Right lobe of liver (tissue), 6 donors: ENCODE results near the gene ACVR1. TPM values are rescaled to one million over a fixed set of nuclear protein-coding genes. Genes with fewer than 3 reads are reported as not detected.

Source experiments
- ATAC-seq, 4 donors: fragments of 200-7000 bp; cut with Tn5 transposase; one replicate each; pipeline ENCODE4 v1.9.1; 2020; ENCODE audit warnings: mild to moderate bottlenecking in 4 of 4, moderate library complexity in 4 of 4
- DNase-seq, 3 donors: peaks; one replicate each; pipeline ENCODE4 v3.0.0-alpha.2; 2020
- H3K27ac ChIP-seq, 3 donors: fragments of 200-600 bp; one replicate each; pipeline ENCODE4 v1.8.0; 2022
- H3K27me3 ChIP-seq, 2 donors: fragments of 200-600 bp; one replicate each; pipeline ENCODE4 v1.8.0; 2022
- H3K36me3 ChIP-seq, 4 donors: fragments of 200-600 bp; sonication (generic) in 1 of 4; one replicate each; pipeline versions ENCODE4 v1.5.1 to v1.8.0; 2017 to 2022; ENCODE audit warnings: control low read depth in 1 of 4
- H3K4me1 ChIP-seq, 4 donors: fragments of 200-600 bp; sonication (generic) in 1 of 4; one replicate each; pipeline versions ENCODE4 v1.5.1 to v1.8.0; 2017 to 2022; ENCODE audit warnings: control low read depth in 1 of 4
- H3K4me3 ChIP-seq, 3 donors: fragments of 200-600 bp; one replicate each; pipeline ENCODE4 v1.8.0; 2022
- H3K9me3 ChIP-seq, 4 donors: fragments of 200-600 bp; sonication (generic) in 1 of 4; one replicate each; pipeline versions ENCODE4 v1.5.1 to v1.8.0; 2017 to 2022; ENCODE audit warnings: control low read depth in 1 of 4
- CTCF ChIP-seq, 4 donors: fragments of 200-600 bp in 3 of 4; fragments of 450-650 bp in 1 of 4; IDR thresholded peaks; one replicate each; pipeline versions ENCODE4 v1.5.1 to v1.8.0; 2016 to 2022; ENCODE audit warnings: antibody characterized with exemption in 4 of 4, mild to moderate bottlenecking in 2 of 4
- POLR2A ChIP-seq: fragments of 450-650 bp; IDR thresholded peaks from one replicate; pipeline ENCODE4 v1.6.1; 2017; ENCODE audit warnings: antibody characterized with exemption, mild to moderate bottlenecking
- WGBS: methylation state at CpG from one replicate; pipeline ENCODE4 v1.1.6; 2018; ENCODE audit warnings: low coverage, low lambda C conversion rate; ENCODE audit not compliant: insufficient coverage; ENCODE audit errors: missing lambda C conversion rate; 5-methylcytosine and 5-hydroxymethylcytosine counted together
- intact Hi-C, 2 donors: fragments of 100-400 bp; cut with DNase I; formaldehyde crosslinking; loops; one replicate each; pipeline versions ENCODE4 v1.11.2 to v1.14.1; 2022
- total RNA-seq, 6 experiments: library from RNA; depleted of rRNA in 2 of 6; stranded (reverse); fragments of >200 nt in 2 of 6; fragmentation: NEBNext Ultra II Directional in 3 of 6; extraction: Animal tissue kit (Norgen Biotek cat#: 25700) in 3 of 6; gene quantifications; one replicate each; pipeline versions ENCODE4 v1.1.0 to v1.2.4, GENCODE V29; 2016 to 2023
- donor health status: DM: no; HTN: yes; CAD: no.
- donor health status: DM: no; HTN: no; CAD: no.
- donor health status: DM: no; HTN: no; CAD: no.
- donor health status: DM: no; HTN: yes; CAD: no.
- donor health status: DM: no; HTN: yes; CAD: no.

ACVR1 gene
- total RNA-seq, 6 experiments from 2014 or later = 10.9 to 25.1 (median 14.6) TPM

DNA sequence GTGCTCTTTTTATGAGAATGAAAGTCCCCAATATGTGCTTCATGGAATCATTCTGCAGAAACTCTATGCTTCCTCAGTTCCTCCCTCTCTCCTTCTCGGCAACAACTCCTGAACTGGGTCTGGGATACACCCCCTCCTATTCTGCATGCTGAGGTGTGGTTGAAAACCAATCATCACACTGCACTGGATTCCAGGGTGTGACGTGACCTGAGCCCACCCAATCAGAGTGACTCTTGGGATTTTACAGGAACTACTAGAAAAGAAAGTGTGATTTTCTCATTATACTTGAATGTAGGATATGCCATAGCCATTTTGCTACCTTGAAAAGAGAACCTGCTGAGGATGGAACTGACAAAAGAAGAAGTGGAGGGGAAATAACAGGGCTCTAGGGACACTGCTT lies 36.3 kb downstream of the ACVR1 start:
- intact Hi-C loops = no loop called here
- WGBS = 73% methylated on average over 2 of the region's 2 CpGs
- no peaks in the 10 kb centered on the region for H3K36me3 ChIP-seq
- TF ChIP-seq CTCF (IDR thresholded peaks at IDR 0.05) (no peak), POLR2A (no peak)
- no peaks in the 10 kb centered on the region for H3K9me3 ChIP-seq
- no peaks in the 10 kb centered on the region for H3K27me3 ChIP-seq
- H3K4me3 ChIP-seq = no peak overlapping the region
- H3K27ac ChIP-seq = peak overlapping the region in 1 of 3 donors; percentile 86
- ATAC-seq (no peak), DNase-seq (no peak)
- peaks cover 0 to 83% (median 41%) of the 10 kb centered on the region in 4 donors for H3K4me1 ChIP-seq

DNA sequence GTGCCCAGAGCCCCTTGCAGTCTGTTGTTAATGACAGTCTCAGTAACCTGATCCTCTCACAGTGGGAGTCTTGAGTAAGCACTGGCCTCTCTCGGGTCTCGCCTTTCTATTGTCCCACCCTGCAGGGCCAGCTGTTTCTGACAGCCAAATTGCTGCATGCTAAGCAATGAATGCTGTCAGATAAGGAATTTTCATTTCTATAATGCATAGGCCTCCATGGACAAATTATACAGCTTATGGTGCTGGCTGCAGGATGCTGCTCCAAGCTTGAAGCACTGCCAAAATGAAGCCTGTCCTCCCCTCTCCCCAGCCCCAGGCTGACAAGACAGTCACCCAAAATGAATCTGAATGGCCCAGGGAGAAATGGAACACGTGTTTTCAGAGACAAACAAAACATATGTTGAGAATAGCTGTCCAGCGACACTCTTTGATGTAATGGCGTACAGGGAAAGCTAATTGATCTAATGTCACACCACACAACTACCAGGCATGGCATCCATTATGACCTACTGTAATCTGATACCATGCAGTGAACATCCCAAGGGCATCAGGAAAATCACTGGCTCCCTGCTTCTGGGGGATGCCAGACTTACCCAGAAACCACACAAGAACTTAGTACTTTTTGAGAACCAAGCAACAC lies 36.8 kb downstream of the ACVR1 start:
- intact Hi-C loops = no loop called here
- DNase-seq (no peak), ATAC-seq (no peak)
- Histone ChIP-seq H3K9me3 (no peaks in the 10 kb centered on the region), H3K27me3 (no peaks in the 10 kb centered on the region), H3K27ac (peak overlapping the region in 2 of 3 donors; percentile 10 to 86), H3K4me1 (peaks cover 0 to 80% (median 44%) of the 10 kb centered on the region in 4 donors), H3K36me3 (no peaks in the 10 kb centered on the region), H3K4me3 (no peak overlapping the region)
- 72% methylated on average over 5 of the region's 5 CpGs for WGBS
- no peak for TF ChIP-seq POLR2A
- TF ChIP-seq CTCF (IDR thresholded peaks at IDR 0.05) = no peak

DNA sequence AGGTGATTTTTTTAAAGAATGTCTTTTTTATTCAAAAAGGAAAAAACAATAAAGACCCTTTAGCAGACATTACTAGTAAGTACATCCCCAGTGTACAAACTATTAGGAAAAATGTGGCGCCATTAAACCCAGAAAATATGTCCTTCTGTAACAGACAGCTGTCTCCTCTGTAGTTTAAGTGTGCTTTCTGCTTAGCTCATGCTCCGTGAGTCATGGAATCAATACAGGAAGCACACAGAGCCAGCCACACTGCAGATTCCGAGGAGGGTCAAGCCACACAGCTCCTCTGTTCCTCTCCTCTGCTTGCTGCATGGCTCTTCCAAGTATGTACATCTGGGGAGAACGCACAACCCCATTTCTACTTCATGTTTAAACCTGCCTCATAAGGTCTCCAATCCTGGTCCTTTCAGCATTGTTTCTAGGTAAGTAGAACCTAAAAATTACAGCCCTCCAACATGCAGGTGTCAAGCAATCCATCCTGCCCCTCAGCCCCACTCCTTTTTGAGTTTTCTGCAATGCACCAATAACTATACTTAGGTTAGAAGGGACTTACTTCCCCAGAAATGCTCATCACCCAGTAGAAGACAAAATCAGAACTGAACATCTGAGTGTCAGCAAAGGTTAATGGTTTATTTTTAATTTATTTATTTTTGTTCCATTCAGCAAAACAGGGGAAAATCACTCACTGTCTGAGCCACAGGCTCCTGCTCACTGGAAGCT lies 37.5 kb downstream of the ACVR1 start:
- Histone ChIP-seq H3K9me3 (no peaks in the 10 kb centered on the region), H3K4me1 (peaks cover 0 to 80% (median 45%) of the 10 kb centered on the region in 4 donors), H3K4me3 (peak overlapping the region; percentile 6 to 30 (median 28)), H3K27ac (peak overlapping the region; percentile 72 to 80 (median 77)), H3K27me3 (no peaks in the 10 kb centered on the region), H3K36me3 (no peaks in the 10 kb centered on the region)
- peak; percentile 65 to 82 (median 76) for ATAC-seq
- TF ChIP-seq POLR2A (peak; percentile 80), CTCF (IDR thresholded peaks at IDR 0.05) (no peak)
- intact Hi-C loops = no loop called here
- peak; percentile 64 to 71 (median 68) for DNase-seq
- 23% methylated on average over 4 of the region's 4 CpGs for WGBS

DNA sequence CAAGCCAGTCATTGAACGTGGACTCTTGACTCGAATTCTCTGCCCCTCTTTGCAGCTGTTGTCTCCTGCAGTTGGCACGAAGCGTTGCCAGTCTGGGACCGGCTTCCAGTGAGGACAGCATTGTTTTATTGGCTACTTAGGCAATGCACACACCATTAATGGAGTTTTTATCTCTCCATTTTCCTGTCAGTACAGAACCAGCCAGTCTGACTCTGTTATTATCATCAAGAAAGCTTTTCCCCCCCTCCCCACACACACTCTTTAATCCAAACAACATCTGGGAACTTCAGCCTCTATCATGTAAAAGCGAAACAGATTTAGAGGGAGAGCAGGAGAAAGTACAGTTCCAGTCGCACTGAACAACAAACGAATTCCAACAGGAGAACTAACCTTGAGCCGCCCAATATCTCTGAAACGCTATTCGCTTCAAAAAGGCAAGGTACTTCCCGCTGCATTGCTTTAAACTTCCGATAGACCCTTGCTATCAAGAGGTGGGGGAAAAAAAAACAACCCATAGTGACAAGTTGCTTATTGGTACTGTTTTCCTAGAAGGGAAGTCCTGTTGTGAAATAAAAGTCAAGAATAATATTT lies 38.2 kb downstream of the ACVR1 start:
- Histone ChIP-seq H3K9me3 (no peaks in the 10 kb centered on the region), H3K27me3 (no peaks in the 10 kb centered on the region), H3K4me1 (peaks cover 0 to 80% (median 45%) of the 10 kb centered on the region in 4 donors), H3K4me3 (peak overlapping the region; percentile 6 to 30 (median 28)), H3K36me3 (no peaks in the 10 kb centered on the region), H3K27ac (peak overlapping the region; percentile 72 to 80 (median 77))
- intact Hi-C loops = no loop called here
- TF ChIP-seq CTCF (IDR thresholded peaks at IDR 0.05) = no peak
- TF ChIP-seq POLR2A = no peak
- 11% methylated on average over 12 of the region's 13 CpGs for WGBS
- DNase-seq (peak; percentile 39 to 73 (median 70)), ATAC-seq (peak; percentile 22 to 45 (median 33))
